NCI-H2029 (cell line): Measurements from ENCODE around the gene JAML.

Experiments
- DNase-seq: peaks from one replicate; lab custom pipeline; 2025; lab: John Stamatoyannopoulos, UW

JAML gene

DNA sequence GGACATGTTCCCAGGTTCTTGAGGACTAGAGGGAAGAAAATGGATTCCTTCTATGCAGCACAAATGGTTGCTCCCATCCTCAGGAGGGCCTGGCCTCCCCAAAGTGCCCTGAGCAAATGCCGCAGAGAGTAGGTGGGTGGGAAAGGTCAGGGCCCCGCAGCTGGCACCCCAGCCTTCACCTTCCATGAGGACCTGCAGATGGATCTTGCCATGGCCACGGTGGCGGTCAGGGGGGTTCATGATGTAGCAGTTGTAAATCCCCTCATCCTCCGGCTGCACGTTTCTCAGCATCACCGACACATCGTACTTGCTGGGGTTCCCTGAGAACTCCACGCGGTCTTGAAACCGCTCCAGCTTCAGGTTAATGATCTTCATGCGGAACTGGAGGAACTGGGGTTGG, 56.9 kb downstream of the JAML start:
- no peak for DNase-seq

DNA sequence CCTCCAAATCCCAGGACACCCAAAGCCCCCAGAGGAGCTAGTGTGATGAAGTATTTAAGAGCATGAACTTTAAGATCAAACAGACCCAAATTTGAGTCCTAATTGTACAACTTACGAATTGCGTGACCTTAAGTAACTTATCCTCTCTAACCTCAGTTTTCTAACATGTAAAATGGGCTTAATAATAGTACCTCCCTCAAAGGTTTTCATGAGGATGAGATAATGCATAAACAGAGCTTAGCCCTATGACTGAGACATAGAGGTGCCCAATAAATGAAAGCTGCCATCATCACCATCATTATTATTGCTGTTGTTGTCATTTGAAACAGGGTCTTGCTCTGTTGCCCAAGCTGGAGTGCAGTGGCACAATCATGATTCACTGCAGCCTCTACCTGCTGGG, 57.6 kb downstream of the JAML start:
- no peak for DNase-seq

DNA sequence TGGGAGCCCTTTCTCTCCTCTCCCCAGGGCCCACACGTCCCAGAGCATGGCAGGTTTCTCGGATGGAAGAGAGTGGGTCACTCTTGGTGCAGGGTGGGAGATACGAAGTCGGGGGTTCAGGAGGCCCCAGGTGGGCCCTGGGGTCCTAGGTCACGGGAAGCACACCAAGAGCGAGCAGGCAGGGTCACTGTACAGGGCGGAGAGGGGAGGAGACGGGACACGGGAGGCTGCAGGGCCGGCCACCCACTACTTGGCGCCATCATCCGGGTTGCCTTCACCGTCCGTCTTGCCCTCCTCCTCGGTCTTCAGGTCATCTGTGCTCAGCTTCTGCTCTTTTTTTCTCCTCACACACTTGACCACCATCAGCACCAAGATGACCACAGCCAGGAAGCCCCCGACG, 58.2 kb downstream of the JAML start:
- DNase-seq, result no peak

DNA sequence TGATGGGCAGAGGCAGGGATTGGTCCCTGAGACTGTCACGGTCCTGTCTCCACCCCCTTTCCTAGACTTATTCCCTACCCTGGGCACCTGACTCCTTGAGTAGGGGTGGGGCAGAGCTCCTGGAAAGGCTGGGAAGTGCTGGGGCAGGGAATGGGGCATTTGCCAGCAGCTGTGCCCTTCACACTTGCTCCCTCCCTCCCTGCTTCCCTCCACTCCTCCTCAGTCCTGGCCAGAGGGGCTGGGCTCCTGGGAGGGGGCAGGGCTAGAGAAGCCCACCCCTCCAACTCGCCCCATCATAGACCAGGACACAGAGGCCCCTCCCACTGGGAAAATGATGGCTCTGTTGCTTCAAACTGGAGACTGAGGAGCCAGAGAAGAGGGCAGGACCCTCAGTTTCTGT, 59.9 kb downstream of the JAML start:
- DNase-seq, result no peak

DNA sequence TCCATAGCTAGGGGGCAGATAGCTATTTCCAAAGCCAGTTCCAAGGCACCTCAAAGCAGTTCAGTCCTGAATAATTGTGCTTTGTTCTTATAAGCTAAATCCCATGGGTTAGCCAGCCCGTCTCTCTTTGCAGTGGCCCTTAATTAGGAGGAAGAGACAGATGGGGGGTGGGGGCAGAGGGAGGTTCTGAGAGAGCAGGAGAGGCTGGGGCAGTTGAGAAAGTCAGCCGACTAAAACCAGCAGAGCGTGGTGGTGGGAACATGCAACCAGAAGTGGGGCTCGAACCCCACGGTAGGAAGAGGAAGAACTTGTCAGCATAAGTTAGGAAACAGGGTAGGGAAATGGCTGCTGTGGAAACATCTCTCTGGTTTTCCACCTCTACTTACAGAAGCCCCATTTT, 61.3 kb downstream of the JAML start:
- no peak for DNase-seq

DNA sequence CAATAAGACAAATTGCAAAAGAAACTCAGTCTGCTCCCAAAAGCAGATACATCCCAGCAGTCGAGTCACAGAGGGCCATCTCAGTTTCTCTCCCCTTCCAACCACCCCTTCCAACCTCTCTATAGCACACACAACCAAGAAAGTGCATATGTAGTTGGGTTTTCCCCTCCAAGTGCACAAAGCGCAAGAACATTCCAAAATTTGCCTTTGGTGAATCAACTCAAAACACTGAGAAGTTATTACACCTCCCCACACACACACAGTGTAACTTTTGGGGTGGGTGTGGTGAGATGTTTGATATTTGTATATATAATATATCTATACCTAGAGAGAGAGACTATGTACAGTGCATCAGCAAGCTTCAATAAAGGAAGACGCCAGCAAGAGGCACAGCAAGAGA, 62.0 kb downstream of the JAML start:
- DNase-seq, result no peak

DNA sequence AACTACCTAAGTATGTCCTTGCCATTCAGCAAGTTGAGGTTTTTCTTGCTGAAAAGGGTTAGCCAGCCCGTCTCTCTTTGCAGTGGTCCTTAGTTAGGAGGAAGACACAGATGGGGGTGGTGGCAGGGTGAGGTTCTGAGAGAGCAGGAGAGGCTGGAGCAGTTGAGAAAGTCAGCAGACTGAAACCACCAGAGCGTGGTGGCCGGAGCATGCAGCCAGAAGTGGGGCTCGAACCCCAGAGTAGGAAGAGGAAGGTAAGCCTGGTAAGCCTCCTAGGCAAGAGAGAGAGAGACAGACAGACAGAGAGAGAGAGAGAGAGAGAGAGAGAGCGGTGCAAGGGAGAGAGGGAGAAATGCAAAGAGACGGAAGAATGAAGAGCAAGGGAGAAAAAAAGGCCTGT, 63.0 kb downstream of the JAML start:
- DNase-seq, result no peak

DNA sequence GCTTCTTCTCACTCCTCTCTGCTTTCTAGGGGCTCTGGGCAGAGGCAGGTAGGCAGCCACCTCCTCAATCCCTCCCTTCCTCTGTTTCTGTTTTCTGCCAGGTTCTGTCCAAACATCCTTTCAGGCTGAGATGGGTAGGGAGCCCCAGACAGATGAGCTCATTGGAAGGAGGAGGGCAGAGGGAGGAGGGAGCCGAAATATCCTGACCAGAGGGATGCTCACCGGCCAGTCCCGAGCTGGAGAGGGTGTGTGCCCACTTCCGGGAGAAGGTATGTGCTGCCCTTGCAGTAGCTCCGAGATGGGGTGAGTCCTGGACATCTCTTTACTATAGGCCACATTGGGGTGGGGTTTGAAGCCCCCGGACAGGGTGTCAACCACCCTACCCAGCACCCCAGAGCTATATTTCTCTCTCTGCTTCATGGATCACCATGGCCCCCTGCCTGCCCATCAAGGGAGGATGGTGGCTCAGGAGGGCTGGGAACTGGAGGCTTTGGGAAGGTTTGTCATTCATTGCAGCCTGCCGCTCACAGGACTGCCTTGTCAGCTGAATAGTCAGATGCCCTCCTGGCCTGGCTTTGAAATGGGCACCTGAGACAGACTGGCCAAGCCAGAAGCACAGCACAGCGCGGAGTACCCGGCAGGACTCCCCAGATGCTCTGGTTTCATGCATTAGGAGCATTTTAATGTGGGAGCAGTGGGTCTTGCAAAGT, 67.5 kb downstream of the JAML start:
- no peak for DNase-seq

DNA sequence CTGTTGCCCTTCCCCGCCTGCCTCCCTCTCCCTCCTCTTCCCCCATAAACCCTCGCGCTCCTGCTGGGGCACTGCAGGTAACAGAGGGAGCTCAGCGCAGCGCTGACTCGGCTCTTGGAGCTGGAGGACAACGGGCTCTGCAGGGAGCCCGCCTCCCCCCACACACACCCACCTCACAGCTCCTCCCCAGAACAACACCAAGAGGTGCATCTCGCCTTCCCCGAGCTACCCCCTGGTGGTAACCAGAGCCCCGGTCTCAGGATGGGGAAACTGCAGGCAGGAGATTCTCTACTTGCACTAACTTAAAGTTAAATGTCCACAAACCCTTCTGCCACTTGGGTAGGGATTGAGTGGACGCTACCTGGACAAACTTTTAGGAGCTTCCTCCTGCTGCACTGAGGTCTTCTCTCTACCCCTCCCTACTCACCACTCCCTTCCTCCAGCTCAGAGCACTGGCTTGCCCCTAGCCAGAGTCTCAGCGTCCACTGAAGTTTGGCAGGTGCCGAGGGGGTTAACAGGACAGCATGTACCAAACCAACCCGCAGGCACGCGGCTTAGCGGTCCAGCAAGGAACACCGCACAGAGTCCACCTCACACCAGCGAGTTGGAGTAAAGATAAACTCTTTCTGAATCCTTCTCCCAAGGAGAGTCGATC, 68.2 kb downstream of the JAML start:
- DNase-seq, result no peak

DNA sequence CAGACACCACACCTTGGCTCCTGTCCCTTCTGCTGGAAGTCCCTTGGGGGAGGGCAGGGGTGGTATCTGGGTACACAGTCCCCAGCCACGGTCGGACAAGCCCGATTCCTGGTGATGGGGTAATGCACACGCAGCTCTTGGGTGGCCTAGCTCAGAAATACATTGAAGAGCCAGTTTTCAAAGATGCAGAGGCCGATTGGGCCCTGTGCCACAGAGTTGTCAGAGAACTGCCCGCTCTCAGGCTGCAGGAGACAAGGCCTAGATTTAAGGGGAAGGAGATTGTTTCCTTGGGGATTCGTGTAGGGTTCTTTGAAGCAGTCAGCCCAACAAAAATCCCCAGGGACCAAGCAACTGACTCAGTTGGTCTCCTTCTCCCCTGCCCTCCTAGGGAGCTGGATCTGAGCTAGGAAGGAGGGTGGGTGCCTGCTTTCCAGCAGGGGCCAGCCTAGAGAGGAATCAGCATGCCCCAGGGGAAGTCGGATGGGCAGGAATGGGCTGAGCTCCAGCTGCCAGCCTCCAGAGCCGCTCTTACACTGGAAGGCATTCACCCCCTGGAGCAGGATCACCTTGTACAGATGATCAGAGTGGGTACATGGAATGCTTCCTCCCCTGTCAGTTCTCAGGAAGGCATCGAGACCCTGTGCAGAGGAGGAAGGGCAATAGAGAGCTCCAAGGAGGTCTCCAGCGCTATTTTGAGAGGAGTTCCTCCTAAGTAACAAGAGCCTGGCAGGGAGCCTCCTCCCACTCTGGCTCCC, 68.9 kb downstream of the JAML start:
- DNase-seq, result no peak

DNA sequence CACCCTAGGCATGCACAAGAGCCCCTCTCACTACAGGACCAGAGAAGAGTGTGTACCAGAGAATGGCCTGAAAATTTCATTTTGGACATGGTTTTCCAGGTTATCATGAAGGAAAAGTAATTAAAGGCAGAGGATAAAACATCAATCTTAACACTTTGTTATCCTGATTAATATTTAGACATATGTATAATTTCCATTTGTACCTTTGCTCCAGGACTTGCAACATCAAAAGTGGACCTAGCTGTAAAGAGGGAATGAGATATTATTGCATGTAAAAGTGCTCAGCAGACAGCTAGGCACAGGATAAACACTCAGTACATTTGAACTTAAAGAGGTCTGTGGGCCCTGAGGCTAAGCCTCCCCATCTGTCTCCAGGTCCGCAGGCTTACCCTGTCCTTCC, 70.2 kb downstream of the JAML start:
- no peak for DNase-seq

DNA sequence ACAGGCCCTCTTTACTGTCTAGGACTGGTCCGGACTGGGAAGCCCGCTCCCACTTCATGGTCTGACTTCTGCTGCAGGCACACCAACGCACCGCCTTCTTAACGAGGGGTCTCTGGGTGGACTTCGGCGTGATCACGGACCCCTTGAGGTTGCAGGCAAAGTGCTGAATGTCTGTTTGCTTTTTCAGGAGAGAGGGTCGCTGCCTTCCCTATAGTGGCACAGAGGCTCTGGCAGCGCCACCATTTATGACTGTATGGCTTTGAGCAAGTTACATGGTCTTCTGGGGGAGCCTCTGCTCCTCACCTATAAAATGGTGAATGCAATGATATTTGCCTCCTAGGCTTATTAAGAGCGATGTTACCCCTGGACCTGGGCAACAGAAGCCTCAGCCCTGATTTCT, 70.8 kb downstream of the JAML start:
- no peak for DNase-seq

DNA sequence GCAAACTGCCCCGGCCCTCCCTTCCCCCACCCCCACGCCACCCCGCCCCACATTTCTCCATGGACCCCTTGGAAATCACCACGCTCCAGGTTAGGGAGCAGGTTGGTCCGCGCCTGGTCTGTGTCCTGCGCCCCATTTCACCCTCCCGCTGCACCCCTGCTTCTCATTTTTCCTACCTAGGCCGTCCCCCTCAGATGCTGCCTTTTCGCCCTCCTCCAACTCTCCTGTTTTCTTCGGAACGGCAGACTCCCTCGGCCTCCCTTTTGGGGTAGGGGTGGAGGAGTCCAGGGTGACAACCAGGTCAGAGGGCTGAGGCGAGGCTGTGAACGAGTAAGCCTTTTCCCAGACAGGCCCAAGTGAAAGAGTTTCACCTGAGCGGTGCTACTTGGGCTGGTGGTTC, 71.3 kb downstream of the JAML start:
- no peak for DNase-seq

DNA sequence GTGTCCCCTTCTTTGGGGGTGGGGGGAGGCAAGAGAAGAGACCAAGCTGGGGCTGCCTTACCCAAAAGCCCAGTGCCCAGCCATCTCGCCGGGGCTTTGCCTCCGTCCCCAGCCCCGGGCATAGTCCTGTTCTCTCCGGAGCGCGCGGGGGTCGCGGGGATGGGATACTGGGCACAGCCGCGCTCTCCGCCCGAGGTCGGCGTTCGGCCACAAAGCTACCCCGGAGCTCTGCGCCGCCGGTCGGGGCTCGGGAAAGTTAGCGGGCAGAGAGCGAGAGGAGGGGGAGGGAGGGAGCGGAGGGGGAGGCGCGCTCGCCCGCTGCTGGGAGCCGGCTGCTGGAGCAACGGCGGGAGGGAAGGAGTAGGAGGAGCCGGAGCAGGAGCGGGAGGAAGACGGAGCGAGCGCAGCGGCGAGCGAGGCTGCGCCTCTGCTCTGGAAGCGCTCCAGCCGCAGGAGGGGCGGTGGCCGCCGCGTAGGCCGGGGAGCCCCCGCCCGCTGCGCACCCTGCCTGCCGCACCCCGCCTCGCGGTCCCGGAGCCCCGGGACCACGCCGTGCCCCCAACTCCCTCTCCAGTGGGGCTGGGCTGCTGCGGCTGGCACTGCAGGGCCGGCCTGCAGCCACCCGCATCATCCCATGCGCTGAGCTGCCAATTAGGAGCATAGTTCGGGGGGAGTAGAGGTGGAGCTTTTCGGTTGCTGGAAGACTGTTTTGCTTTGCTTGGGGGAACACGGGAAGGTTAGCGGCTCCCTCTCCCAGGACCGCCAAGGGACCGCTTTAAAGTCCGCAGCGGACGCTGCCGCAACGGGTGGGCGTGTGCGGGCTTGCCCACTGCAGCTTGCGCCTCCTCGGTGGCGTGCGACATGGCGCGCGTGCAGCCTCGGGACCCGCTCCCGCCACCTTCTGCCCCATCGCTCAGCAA, 72.0 kb downstream of the JAML start, which contains the start of gene SCN4B:
TSS of gene SCN4B (minus strand) at position 272 of the 920 bp plus-strand sequence. CDS start at position 122, 150 bp downstream.
- DNase-seq, result no peak

DNA sequence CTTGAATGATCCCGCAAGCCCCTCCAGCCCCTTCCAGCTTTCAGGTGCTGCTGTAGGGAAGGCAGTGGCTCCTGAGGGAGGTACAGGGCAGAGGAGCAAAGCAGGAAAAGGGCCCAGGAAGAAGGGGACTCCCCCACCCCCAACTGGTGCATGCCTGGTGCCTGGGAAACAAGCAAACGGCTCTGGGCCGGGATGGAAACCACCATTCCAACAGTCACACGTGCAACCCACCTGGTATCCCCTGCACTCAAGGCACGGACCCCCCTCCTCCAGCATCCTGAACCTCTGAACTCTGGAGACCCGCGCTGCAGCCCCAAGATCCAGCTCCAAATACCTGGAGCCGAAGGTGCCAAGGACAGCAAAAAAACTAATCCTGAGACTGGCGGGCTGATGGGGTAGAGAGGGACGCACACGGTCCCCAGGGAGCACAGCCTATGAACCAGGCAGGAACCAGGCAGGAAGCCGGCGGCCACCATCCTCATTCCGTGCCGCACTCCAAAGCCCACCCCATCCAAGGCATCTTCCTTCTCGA, 72.7 kb downstream of the JAML start:
- no peak for DNase-seq

DNA sequence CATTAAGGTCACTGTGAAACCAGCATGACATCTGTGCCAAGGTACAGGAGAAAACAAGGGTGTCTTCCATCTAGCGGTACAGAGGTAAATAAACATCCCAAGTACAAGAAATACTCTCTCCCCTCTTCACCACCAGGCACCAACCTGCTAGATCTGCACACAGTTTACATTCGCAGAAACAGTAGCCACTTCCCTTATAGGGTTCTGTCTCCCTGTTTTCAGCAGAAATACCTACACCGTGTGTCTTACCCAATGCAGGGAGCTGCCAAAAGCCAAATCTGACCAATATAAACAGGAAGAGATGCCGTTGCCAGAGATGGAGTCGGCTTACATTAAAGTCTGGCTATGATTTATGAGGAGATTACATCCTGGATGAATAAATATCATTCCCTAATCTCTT, 73.4 kb downstream of the JAML start:
- DNase-seq, result peak; percentile 26

DNA sequence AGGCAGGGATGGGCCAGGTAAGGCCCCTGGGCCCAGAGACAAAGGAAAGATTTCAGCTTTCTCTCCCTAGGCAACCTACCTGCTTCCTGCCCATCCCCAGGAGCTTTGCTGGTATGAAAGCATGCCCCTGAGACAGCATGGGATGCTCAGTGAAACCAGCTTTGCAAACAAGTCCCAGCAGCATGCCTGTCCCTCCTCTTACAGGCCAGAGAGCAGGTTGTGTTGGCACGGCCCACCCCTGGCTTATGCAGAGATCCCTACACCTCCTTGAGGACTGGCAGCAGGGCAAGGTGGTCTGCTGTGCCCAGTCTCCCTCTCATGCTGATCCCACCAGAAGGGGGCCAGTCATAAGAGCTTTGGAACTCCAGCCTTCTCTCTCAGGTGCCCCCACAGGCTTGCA, 75.3 kb downstream of the JAML start:
- no peak for DNase-seq

DNA sequence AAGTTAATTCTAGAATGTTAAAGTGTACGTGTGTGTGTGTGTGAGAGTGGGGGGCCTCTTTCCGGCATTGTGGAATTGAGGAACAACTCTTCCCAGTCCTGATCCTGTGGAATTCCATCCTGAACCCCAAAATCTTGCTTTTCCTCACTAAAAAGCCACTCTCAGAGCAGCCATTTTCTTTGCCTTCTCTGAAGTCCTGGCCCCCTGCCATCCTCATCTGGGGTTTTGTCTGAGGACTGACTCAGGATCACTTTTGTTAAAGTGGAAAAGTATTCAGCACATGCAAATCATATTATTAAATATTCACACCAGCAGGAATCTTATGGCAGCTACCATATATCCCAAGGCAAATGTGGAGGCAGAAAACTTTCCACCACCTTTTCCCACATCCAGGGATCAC, 76.0 kb downstream of the JAML start:
- no peak for DNase-seq

DNA sequence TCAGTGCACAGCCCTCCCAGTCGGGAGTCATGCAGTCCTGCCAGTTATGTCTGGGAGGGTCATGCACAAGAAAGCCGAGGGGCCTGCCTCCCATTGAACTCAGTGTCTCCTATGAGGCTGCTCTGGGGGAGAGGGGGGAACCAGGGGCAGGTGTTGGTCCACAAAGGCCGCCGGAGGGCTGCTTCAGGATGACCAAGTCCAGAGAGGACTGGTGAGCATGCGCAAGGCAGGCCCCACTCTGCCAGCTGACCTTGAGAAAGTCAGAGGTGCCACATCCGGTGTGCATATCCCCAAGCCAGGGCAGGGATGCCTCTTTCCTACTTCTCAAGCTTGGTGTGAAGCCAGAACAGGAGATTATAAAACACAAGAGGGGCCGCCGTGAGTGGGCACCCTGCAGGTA, 76.6 kb downstream of the JAML start:
- no peak for DNase-seq

DNA sequence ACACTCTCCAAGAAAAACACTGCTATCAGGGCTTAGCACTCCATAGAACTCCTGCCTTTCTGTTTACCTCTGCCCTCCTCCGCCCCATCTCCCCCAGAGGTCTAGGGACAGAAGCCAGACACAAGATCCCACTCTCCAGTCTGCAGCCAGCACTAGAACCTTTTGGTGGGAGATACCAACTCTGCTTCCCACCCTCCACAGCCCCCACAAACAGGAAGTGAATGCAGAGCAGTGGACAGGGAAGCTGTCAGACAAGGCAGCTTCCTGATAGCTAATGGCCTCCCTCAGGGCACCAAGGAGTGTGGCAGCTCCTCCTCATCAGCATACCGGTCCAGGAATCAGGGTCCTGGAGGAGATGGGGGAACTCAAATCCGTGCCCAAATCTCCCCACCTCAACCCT, 77.3 kb downstream of the JAML start:
- DNase-seq, result no peak

DNA sequence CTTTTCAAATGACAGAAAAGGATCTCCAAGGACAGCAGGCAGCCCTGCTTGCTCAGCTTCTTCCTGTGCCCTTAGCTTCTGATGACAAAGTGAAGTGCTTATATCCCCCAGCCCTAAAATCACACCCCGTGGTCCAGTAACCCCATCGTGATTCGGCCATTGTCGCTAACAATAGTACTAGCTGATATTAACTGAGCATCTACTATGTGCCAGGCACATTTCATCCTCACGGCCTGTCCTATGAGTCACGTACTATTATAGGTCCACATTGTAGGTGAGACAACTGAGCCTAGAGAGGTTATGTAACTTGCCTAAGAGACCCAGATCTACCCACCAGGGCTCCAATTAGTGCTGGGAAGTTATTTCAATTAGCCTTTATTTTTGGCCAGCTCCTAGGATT, 78.3 kb downstream of the JAML start:
- DNase-seq, result no peak
